ENCODE data around the gene ALG14. TPM values are rescaled to one million over a fixed set of nuclear protein-coding genes. Genes with fewer than 3 reads are reported as not detected.

ALG14 gene
- total RNA-seq, 6 donors from 2014 or later = 0.55 to 6.2 (median 0.98) TPM

DNA sequence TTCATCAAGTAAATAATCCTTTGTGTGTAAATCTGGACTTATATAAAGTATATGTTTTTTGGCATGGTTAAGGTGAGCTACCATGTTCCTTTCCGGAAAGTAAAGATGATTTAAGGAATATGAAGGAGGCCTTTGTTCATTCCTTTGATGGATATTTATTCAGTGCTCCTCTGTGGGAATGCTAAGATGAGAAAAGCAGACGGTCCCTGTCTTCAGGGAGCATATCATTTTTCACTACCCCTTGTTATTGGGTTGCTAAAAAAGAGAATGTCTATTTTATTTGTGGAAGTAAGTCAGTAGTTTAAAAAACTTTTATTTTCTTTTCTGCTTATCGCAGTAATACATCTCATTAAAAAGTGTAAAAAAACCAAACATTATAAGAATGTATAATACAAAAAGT lies 110.8 kb downstream of the ALG14 start:
- DNase-seq (no peak), ATAC-seq (ENCODE audit: low FRiP score in 2 of 2) (no peak)
- no peaks in the 10 kb centered on the region for H3K27me3 ChIP-seq
- H3K36me3 ChIP-seq = no peaks in the 10 kb centered on the region
- H3K27ac ChIP-seq = peak overlapping the region in 3 of 4 donors; percentile 70 to 86 (median 81)
- H3K4me3 ChIP-seq = peak overlapping the region in 1 of 4 donors; percentile 44
- 95 to 97% methylated on average over 3 of the region's 3 CpGs for WGBS, 2 donors
- TF ChIP-seq, protein P1, sequence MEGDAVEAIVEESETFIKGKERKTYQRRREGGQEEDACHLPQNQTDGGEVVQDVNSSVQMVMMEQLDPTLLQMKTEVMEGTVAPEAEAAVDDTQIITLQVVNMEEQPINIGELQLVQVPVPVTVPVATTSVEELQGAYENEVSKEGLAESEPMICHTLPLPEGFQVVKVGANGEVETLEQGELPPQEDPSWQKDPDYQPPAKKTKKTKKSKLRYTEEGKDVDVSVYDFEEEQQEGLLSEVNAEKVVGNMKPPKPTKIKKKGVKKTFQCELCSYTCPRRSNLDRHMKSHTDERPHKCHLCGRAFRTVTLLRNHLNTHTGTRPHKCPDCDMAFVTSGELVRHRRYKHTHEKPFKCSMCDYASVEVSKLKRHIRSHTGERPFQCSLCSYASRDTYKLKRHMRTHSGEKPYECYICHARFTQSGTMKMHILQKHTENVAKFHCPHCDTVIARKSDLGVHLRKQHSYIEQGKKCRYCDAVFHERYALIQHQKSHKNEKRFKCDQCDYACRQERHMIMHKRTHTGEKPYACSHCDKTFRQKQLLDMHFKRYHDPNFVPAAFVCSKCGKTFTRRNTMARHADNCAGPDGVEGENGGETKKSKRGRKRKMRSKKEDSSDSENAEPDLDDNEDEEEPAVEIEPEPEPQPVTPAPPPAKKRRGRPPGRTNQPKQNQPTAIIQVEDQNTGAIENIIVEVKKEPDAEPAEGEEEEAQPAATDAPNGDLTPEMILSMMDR (IDR thresholded peaks at IDR 0.05) = no peak
- TF ChIP-seq POLR2A (IDR thresholded peaks at IDR 0.05) (no peak), POLR2AphosphoS5 (IDR thresholded peaks at IDR 0.05) (no peak), EP300 (IDR thresholded peaks at IDR 0.05) (no peak)
- H3K4me1 ChIP-seq = peaks cover 10 to 25% (median 16%) of the 10 kb centered on the region in 4 donors
- H3K9me3 ChIP-seq = no peaks in the 10 kb centered on the region

GRCh38 chr1:94961582-94961981 lies 111.2 kb downstream of the ALG14 start:
- Histone ChIP-seq H3K27me3 (no peaks in the 10 kb centered on the region), H3K27ac (no peak overlapping the region), H3K36me3 (no peaks in the 10 kb centered on the region), H3K4me3 (no peak overlapping the region), H3K4me1 (peaks cover 10 to 25% (median 16%) of the 10 kb centered on the region in 4 donors), H3K9me3 (no peaks in the 10 kb centered on the region)
- ATAC-seq (ENCODE audit: low FRiP score in 2 of 2) (no peak), DNase-seq (no peak)
- 94 to 97% methylated on average over 7 of the region's 7 CpGs for WGBS, 2 donors
- TF ChIP-seq, protein P1 (IDR thresholded peaks at IDR 0.05) = no peak
- TF ChIP-seq POLR2A (IDR thresholded peaks at IDR 0.05) = no peak
- no peak for TF ChIP-seq EP300 (IDR thresholded peaks at IDR 0.05)
- no peak for TF ChIP-seq POLR2AphosphoS5 (IDR thresholded peaks at IDR 0.05)

DNA sequence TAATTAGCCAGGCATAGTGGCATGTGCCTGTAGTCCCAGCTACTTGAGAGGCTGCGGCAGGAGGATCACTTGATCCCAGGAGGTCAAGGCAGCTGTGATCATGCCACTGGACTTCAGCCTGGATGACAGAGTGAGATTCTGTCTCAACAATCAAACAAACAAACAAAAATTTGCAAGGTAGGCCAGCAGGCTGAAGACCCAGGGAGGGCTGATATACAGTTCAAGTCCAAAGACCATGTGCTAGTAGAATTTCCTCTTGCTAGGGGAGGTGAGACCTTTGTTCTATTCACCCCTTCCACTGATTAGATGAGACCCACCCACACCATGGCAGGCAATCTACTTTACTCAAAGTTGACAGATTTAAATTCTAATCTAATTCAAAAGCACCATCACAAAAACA lies 114.7 kb downstream of the ALG14 start:
- no peaks in the 10 kb centered on the region for H3K27me3 ChIP-seq
- ATAC-seq (ENCODE audit: low FRiP score in 2 of 2) (no peak), DNase-seq (no peak)
- H3K4me1 ChIP-seq = peaks cover 6 to 20% (median 11%) of the 10 kb centered on the region in 4 donors
- 100% methylated on average over 1 of the region's 1 CpG; no CpG with 5 or more reads in 1 of the 2 donors for WGBS, 2 donors
- H3K9me3 ChIP-seq = no peaks in the 10 kb centered on the region
- H3K27ac ChIP-seq = no peak overlapping the region
- H3K36me3 ChIP-seq = no peaks in the 10 kb centered on the region
- no peak overlapping the region for H3K4me3 ChIP-seq
- TF ChIP-seq POLR2AphosphoS5 (IDR thresholded peaks at IDR 0.05) (no peak), EP300 (IDR thresholded peaks at IDR 0.05) (no peak), POLR2A (IDR thresholded peaks at IDR 0.05) (no peak)
- TF ChIP-seq, protein P1 (IDR thresholded peaks at IDR 0.05) = no peak

GRCh38 chr1:94955767-94956632 lies 116.8 kb downstream of the ALG14 start:
- no peak overlapping the region for H3K27ac ChIP-seq
- no peak for DNase-seq
- no peaks in the 10 kb centered on the region for H3K4me1 ChIP-seq
- H3K36me3 ChIP-seq = no peaks in the 10 kb centered on the region
- peak in 1 of 2 donors; percentile 86 for ATAC-seq (ENCODE audit: low FRiP score in 2 of 2)
- no peaks in the 10 kb centered on the region for H3K27me3 ChIP-seq
- no peaks in the 10 kb centered on the region for H3K9me3 ChIP-seq
- no peak overlapping the region for H3K4me3 ChIP-seq
- WGBS, 2 donors = 72 to 78% methylated on average over 6 of the region's 6 CpGs
- TF ChIP-seq POLR2AphosphoS5 (IDR thresholded peaks at IDR 0.05) = no peak

DNA sequence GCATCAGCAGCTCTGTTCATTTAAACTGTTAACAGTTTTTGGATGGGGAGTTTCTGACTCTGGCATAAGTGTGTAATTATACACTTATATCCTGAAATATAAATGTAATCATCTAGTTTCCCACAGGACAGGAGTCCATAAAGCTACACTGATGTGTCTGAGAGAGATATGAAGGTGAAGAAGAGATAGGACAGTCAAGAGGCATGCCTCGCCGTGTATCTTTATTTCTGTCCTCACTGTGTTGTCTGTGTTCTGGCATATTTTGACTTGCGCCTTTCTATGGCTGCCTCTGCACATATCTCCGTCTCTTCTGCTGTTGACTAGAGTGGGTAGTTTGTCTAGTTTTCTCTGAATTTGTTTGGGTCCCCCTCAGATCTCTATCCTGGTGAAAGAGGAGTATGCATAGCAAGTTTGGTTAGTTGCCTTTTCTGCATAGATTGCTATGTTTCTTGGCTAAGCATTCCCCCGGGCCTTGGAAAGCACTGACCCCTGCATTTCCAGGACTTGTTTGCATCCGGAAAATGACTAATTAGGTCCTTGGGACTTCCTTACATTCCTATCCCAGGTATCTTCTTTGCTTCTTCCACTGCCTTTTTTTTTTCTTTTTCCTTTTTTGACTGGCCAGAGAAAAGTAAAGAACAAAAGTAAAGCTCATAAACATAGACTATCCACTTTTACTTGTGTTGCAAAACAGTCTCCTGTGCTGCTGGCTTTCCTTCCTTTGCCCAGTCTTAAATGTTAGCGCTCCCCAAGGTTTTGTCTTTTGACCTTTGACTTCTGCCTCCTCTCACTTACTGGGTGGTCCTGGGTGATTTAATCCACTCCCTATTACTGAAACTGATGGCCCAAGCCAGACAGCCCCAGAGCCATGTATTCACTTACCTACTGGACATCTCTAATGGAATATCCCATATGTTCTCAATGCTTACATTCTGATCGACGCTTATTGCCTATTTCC lies 118.2 kb downstream of the ALG14 start:
- Histone ChIP-seq H3K36me3 (no peaks in the 10 kb centered on the region), H3K27me3 (no peaks in the 10 kb centered on the region), H3K4me3 (no peak overlapping the region), H3K9me3 (no peaks in the 10 kb centered on the region), H3K27ac (no peak overlapping the region), H3K4me1 (peaks cover 0 to 6% (median 0%) of the 10 kb centered on the region in 4 donors)
- no peak for DNase-seq
- ATAC-seq (ENCODE audit: low FRiP score in 2 of 2) = no peak
- no peak for TF ChIP-seq POLR2A (IDR thresholded peaks at IDR 0.05)
- no peak for TF ChIP-seq POLR2AphosphoS5 (IDR thresholded peaks at IDR 0.05)
- TF ChIP-seq EP300 (IDR thresholded peaks at IDR 0.05) = no peak
- TF ChIP-seq, protein P1 (IDR thresholded peaks at IDR 0.05) = no peak
- 78 to 85% methylated on average over 9 of the region's 9 CpGs for WGBS, 2 donors

All from upper lobe of left lung (tissue), 6 donors.